GM19397 (cell line): Measurements from ENCODE around the gene EMP1.
A peak's percentile ranks its signal among the peaks of the same experiment; 100 is the strongest.
"Not testable (repeated sequence)": the region's sequence is repeated elsewhere in the genome, so short reads cannot be mapped to it uniquely, and the experiment has no call there.

ENCODE experiments used
- ATAC-seq: cut with Tn5 transposase; IDR thresholded peaks from one replicate; pipeline ENCODE4 v1.9.1; 2021; ENCODE audit warnings: mild to moderate bottlenecking, moderate library complexity; ENCODE audit not compliant: unreplicated experiment

The EMP1 gene

DNA sequence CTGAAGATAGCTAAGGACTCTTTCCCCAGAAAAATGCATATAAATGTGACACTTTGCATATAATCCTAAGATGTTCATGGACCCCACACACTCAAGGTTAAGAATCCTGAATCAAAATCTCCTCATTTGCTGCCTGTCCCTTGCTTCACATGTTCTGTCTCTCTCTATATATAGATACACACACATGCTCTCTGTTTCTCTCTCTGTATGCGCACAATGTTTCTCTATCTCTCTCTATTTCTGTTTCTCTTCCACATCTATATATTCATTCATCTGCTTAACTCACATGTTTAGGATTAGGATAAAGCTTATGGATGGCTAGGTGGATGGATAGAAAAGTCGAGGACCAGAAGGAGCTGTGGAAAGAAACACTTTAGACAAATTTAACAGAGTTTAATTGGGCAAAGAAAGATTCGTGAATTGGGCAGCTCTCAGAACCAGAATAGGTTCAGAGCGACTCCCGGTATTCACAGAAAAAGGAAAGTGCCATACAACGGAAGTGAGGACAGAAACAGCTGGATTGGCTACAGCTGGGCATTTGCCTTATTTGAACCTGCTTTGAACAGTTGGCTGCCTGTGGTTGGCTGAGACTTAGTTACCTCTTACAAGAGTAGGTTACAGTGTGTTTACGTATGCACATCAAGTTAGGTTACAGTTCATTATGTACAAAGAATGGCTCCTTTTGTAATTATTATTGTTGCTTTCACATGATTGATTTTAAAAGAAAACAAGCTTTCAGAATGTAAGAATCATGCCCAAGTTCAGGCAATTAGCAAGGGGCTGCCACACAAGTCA is 57.6 kb downstream of the EMP1 start:
- no peak for ATAC-seq

GRCh38 chr12:13255792-13256691 is 59.5 kb downstream of the EMP1 start:
- ATAC-seq: peak; percentile 98

DNA sequence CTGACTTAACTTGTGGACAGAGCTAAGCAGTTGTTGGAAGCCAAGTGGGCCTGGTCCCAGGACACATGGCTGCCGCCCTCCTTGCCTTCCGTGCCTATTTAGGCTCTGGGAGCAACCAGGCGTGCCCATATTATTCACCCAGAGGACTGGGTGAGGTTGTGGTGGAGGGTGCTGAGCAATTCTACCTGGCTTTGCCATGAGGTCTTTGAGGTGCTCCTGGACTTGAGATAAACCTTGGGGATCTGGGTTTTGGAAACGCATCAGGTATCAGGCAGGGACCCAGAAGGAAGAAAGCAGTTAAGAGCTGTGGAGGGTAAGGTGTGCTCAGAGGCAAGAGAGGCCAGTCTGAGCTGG is 60.1 kb downstream of the EMP1 start:
- no peak for ATAC-seq

DNA sequence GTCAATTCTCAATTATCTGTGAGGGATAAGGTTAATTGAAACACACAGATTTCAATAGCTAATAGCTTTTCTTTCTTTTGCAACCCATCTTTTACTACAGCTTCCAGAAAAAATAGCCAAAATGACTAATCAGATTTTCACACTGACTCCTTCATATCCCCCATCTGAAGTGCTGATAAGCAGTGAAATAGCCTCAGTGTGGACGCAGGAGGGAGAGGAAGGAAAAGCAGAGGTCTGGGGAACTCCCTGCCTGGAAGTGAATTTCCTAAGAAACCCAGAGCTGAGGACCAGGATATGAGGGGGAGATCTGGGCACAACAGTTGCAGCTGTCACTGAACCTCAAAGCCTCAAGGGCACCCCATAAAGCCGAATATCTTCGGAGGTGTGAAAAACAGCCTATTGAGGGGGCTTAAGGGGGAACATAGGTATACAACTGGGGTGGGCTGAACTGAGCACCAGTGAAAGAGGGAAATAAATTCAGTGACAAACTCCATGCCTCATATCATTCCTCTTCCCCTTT is 60.9 kb downstream of the EMP1 start:
- ATAC-seq: no peak

- no peak for ATAC-seq
Observed at GRCh38 chr12:13258197-13258596, 61.7 kb downstream of the EMP1 start.

- no peak for ATAC-seq
Observed at GRCh38 chr12:13258717-13259119, 62.2 kb downstream of the EMP1 start.

DNA sequence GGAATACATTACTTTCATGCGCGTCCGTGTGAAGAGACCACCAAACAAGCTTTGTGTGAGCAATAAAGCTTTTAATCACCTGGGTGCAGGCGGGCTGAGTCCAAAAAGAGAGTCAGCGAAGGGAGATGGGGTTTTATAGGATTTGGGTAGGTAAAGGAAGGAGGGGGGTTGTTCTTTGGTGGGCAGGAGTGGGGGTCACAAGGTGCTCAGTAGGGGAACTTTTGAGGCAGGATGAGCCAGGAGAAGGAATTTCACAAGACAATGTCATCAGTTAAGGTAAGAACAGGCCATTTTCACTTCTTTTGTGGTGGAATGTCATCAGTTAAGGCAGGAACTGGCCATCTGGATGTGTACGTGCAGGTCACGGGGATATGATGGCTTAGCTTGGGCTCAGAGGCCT is 63.1 kb downstream of the EMP1 start:
- ATAC-seq: not testable (repeated sequence)

DNA sequence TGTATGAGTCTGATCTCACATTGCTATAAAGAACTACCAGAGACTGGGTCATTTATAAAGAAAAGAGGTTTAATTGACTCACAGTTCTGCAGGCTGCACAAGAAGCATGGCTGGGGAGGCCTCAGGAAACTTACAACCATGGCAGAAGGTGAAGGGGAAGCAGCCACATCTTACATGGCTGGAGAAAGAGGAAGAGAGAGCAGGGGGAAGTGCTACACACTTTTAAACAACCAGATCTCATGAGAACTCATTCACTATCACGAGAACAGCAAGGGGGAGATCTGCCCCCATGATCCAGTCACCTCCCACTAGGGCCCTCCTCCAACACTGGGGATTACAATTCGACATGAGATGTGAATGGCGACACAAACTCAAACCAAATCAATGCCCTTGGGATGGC is 71.3 kb downstream of the EMP1 start:
- ATAC-seq: not testable (repeated sequence)

GRCh38 chr12:13268581-13268980 is 72.1 kb downstream of the EMP1 start:
- ATAC-seq: no peak
